Activated T-helper 1 cell treated with anti-CD3 and anti-CD28 coated beads, Interleukin-2, amount 50 U/mL, for 16 hours (primary cell): ENCODE results near the gene ASMTL.
"Not testable (repeated sequence)": the region's sequence is repeated elsewhere in the genome, so short reads cannot be mapped to it uniquely, and the experiment has no call there.

Source experiments
- DNase-seq, 2 donors: peaks; one replicate each; pipeline ENCODE4 v3.0.0-alpha.2; 2020; ENCODE audit warnings: low read depth in 1 of 2, low spot score in 1 of 2

Gene ASMTL

DNA sequence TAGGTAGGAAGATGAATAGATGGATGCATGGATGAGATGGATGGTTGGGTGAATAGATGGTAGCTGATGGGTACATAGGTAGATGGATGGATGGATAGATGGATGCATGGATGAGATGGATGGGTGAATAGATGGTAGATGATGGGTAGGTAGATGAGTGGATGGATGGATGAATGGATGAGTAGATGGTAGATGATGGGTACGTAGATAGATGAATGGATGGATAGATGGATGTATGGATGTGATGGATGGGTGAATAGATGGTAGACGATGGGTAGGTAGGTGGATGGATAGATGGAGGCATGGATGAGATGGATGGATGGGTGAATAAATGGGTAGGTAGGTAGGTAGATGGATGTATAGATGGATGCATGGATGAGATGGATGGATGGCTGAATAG lies 46.9 kb downstream of the ASMTL start:
- not testable (repeated sequence) for DNase-seq

- DNase-seq = not testable (repeated sequence)
Observed at GRCh38 chrX:1403867-1404266, 48.8 kb downstream of the ASMTL start.

DNA sequence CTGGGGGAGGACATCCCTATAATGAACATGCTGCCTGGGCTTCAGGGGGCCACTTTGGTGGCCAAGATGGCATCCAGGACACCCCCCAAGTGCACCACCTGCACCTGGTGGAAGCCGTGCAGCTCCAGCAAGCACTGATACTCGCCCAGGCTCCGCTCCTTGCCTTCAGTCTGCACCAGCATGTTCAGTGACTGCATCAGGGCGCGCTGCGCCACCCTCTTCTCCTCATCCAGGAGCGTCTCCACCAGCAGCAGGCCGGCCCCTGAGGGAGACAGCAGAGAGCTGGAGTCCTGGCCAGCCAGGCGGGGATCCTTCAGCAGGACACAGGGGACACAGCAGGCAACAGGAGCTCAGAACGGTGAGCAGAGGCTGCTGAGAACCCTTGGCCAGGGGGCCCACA lies 49.5 kb downstream of the ASMTL start:
- no peak for DNase-seq

DNA sequence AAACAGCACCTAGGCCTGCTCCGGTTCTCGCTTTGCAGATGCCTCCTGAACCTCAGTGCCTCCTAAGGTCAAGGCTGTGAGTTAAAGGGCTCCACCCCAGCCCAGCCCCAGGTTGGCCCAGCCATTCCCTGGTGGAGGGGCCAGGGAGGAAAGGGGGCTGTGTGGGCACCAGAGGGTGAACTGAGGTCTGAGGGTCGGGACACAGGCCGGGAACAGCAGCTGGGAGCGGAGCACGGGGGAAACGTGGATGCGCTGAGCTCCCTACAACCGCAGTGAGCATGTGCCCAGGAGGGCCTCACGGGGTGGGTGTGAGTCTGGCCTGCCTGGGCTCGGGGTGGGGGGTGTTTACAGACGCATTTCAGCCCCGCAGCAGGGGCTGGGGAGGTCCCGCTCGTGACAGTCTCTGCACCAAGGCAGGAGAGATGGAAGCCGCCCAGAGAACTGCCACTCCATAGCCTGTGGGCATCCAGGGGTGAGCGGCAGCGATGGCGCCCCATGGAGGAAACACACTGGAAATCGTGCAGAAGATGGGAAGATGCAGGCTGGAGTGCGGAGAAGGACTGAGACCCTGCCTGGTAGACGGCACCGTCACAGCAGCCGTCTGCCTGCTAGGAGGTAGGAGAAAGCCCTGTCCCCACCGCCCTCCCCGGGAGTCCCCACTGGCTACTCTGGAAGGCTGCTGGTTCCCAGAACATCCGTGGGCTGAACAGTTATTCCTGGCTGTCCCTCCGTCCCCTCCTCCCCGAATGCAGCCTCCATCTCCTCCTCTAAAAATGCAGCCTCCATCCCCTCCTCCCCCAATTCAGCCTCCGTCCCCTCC lies 50.9 kb downstream of the ASMTL start:
- no peak for DNase-seq

DNA sequence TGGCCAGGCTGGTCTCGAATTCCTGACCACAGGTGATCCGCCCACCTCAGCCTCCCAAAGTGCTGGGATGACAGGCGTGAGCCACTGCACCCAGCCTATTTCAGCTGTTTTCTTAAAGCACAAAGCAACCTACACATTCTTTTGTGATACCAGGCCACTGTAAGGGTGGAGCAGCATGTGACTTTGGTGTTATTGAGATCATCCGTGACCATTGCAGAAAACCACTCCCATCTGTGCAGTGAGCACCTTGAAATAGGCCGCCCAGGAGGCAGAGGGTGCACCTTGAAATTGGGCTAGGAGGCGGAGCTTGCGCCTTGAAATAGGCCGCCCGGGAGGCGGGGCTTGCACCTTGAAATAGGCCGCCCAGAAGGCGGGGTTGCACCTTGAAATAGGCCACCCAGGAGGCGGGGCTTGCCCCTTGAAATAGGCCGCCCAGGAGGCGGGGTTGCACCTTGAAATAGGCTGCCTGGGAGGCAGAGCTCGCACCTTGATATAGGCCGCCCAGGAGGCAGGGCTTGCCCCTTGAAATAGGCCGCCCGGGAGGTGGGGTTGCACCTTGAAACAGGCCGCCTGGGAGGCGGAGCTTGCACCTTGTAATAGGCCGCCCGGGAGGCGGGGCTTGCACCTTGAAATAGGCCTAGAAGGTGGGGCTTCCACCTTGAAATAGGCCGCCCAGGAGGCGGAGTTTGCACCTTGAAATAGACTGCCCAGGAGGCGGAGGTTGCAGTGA lies 51.8 kb downstream of the ASMTL start:
- DNase-seq = no peak

DNA sequence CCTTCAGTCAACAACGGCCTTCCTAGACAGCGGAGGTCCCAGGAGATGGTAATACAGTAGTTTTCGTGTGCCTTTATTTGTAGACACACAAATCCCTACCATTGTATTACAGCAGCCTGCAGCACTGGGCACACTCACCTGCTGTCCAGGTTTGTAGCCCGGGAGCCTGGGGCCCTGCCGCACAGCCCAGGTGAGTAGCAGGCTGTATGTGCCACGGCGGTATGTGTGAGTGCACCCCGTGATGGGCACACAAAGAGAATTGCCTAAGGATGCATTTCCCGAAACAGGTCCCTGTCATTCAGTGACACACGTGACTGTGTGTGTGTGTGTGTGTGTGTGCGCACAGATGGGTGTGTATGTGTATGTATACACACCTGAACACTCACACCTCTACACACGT lies 52.7 kb downstream of the ASMTL start:
- no peak for DNase-seq

DNA sequence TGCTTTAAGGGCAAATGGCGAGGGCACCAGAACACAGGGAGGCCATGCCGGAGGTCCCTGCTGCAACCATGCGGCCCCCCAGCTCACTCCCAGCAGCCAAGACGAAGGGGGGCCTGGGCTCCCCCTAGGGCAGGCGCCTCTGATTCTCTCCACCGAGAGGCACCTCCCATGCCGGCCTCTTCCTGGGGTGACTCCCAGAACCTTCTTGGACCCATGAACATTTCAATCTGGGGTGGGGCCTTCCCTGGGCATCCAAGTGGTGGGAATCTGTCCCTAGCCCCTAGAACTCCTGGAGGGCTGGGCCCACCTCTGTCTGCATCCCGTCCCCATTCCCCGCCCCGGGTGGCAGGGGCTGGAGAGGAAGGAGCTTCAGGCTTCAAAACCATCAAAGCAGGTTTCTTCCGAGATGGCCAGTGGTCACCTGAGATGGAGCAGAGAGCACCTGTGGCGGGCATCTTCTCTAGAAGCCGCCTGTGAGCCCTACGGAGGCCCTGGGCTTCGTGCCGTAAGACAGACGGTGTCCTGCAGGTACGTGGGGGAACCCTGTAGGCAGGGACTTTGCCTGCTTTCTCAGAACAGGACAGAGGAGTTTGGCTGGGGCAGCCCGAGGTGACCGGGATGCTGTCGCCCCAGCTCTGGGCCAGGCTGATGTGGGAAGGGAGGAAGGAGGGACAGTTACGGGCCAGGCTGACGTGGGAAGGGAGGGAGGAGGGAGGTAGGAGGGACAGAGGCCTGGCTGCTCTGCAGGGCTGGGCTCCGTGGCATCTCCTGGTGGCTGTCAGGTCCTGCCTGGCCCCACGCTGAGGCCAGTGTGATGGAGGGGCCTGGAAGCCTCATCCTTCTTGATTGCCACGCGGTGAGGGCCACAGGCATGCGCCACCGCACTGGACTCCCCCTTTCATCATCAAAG lies 54.0 kb downstream of the ASMTL start:
- no peak for DNase-seq

DNA sequence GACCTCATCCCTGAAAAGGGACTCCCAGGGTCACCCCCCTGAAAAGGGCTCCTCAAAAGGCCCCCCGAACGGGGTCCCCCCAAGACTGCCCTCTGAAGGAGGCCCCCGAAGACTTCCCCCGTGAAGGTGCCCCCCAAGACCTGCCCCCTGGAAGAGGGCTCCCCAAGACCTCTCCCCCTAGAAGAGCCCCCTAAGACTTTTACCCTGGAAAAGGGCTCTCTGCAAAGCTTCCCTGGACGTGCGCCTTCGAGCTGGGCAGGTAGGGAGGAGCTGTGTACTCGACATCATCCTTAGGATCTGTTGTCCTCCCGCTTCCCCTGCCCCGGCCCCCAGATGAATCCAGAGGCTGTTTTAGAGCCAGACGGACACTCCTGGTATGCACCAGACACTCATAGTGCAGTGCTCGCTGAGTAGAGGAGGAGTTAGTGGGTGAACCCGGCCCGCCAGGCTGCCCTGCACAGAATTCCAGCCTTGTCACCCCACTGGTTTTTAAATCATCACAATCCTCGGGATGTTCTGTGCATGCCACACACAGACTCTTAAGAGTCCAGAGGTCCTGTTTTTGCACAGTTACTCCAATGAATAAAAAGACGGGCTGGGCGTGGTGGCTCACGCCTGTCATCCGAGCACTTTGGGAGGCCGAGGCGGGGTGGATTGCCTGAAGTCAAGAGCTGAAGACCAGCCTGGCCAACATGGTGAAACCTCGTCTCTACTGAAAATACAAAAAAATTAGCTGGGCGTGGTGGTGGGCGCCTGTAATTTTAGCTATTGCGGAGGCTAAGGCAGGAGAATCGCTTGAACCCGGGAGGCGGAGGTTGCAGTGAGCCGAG lies 55.1 kb downstream of the ASMTL start:
- no peak for DNase-seq

DNA sequence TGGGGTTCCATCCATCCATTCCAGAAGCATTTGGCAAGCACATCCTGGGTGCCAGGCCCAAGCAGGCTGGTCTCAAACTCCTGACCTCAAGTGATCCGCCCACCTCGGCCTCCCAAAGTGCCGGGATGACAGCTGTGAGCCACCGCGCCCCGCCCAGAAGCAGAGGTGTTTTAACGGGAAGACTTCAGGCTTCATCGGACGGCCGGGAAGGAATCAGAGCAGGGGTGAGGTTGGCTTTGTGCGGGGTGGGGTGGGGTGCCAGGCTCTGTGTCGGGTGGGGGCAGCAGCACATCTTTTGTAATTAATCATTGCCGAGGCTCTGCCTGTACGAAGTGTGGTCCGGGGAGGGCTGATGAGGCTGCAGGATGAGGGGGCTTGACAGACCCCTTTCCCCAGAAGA lies 55.7 kb downstream of the ASMTL start:
- DNase-seq = no peak

- no peak for DNase-seq
Observed at GRCh38 chrX:1395646-1396216, 57.0 kb downstream of the ASMTL start.

DNA sequence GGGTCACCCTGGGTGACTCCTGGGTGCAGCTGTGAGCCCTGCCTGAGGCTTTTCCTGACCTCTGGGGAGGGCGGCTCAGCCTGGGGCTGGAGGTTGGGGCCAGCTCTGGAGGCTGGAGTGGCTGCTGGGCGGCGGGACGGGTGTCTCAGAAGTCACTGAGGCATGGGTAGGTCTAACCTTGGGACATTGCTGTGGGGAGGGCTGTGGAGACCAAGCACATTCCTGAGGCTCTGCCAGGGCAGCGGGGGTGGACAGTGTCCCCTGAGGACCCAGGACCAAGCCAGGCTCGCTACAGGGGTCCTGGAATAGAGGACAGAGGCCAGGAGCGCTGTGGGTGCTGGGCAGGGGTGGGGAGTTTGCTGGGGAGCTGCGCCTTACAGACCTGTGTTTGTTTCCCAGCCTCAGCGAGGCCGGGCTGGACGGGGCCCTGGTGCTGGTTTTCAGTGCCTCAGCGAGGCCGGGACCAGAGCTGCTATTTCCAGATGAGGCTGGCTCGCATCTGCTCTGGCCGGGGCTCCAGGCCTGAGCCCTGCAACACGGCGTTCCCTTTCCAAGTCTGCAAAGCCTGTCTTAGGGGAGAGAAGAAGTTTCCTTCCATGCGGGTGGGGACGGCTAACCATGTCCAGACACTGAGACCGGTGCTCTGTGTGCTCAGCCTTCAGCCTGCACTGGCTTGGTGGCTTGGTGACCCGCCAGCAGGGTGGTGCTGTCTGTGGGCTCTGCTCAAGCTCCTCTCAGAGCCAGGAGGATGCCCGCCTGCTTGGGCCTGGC lies 57.8 kb downstream of the ASMTL start:
- DNase-seq = no peak

DNA sequence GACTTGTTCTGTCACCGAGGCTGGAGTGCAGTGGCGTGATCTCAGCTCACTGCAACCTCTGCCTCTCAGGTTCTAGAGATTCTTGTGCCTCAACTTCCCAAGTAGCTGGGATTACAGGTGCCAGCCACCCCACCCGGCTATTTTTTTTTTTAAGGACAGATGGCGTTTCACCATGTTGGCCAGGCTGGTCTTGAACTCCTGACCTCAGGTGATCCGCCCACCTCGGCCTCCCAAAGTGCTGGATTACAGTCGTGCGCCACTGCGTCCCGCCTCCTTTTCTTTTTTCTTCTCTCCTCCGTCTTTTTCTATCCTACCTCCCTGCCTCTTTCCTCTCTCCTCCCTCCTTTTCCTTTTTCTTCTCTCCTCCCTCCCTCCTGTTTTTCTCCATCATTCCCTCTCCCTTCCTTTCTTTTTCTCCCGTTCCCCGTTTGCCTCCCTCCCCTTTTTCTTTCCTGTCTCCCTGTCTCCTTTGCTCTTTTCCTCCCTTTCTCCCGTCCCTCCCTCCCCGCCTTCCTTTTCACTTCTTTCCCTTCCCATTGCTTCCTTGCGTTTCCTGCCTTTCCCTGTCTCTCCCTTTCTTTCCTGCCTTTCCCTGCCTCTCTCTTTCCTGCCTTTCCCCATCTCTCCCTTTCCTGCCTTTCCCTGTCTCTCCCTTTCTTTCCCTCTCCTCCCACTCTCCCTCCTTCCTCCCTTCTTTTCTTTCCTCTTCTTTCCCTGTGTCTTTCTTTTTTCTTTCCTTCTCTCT lies 58.7 kb downstream of the ASMTL start:
- DNase-seq = no peak

- DNase-seq = no peak
Observed at GRCh38 chrX:1392376-1393068, 60.2 kb downstream of the ASMTL start.

GRCh38 chrX:1391707-1392375 lies 60.9 kb downstream of the ASMTL start, which contains the start of gene SLC25A6:
TSS of gene SLC25A6 (minus strand) at chrX:1392113. CDS start at chrX:1392009, 104 bp downstream.
- peak; percentile 98 to 100 for DNase-seq

DNA sequence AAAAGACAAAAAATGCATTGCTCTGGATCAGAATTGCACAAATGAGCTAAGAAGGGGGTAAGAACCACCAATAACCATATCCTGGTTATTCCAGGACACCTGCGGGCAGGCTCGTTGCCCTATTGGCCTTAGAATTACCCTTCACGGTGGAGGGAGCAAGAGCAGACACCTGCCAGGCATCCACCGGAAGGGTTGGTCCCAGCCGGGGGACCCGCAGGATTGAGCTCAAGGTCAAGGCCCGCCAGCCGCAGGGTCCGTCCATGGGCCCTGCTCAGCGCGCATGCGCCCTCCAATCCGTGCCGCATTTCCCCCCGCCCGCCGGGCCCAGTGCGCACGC lies 61.4 kb downstream of the ASMTL start:
- DNase-seq = peak; percentile 82 to 93

DNA sequence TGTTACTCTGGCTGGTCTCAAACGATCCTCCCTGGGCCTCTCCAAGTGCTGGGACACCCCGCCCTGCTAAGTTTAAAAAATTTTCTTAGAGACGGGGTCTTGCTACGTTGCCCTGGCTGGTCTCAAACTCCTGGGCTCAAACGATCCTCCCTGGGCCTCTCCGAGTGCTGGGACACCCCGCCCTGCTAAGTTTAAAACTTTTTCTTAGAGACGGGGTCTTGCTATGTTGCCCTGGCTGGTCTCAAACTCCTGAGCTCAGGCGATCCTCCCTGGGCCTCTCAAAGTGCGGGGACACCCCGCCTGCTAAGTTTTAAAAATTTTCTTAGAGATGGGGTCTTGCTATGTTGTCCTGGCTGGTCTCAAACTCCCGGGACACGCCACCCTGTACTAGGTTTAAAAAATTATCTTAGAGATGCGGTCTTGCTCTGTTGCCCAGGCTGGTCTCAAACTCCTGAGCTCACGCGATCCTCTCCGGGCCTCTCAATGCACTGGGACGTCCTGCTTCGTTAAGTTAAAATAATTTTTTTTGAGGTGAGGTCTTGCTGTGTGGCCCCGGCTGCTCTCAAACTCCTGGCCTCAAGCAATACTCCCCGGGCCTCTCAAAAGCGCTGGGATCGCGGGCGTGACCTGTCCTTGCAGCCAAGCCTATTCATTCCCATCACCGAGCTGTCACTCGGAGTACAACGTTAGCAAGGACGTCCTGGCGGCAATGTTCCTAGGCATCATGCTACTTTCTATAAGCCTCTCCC lies 61.9 kb downstream of the ASMTL start:
- no peak for DNase-seq

DNA sequence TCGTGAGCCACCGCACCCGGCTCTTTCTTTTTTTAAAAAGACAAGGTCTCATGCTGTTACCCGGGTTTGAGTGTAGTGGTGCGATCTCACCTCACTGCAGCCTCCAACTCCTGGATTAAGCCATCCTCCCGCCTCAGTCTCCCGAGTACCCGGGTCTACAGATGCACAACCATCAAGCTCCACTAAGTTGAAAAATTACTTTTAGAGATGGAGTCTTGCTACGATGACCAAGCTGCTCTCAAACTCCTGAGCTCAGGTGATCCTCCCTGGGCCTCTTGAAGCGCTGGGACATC lies 62.8 kb downstream of the ASMTL start:
- no peak for DNase-seq
